Measurements from ENCODE around the gene SCUBE3. TPM values are rescaled to one million over a fixed set of nuclear protein-coding genes. Genes with fewer than 3 reads are reported as not detected.

The SCUBE3 gene
- total and polyA plus RNA-seq, 3 experiments from 2014 or later: 0.07 to 0.18 (median 0.07) TPM

- CTCF ChIA-PET: interaction anchor here (0.8 to 1.7 kb wide), 8 partner anchors 18 to 365 kb away, joined by 3 to 13 read pairs (median 3); no protein-coding TSS in a partner anchor
- peak within 1 kb of the TSS; percentile 93 to 99 (median 99) for H3K27ac Mint-ChIP-seq
- peak within 1 kb of the TSS; percentile 97 for H3K4me3 ChIP-seq (ENCODE audit: low read length)
Measured at GRCh38 chr6:35259194-35259947, 45.6 kb downstream of the SCUBE3 start, which contains the start of gene ZNF76. Gene ZNF76 (plus strand): TSS chr6:35259735. CDS start chr6:35281152, 21,417 bp downstream.

GRCh38 chr6:35259948-35260590 is 46.3 kb downstream of the SCUBE3 start:
- peaks cover 48% of the 10 kb centered on the region for H3K4me1 ChIP-seq (ENCODE audit: insufficient read depth, low read length)
- Mint-ChIP-seq H3K27me3 (peaks cover 0 to 3% of the 10 kb centered on the region in 2 donors), H3K9me3 (no peaks in the 10 kb centered on the region), H3K4me3 (peak overlapping the region; percentile 87 to 96 (median 90)), H3K36me3 (peaks cover 0 to 12% (median 2%) of the 10 kb centered on the region in 3 donors), H3K27ac (peak overlapping the region; percentile 85 to 99 (median 98)), H3K4me1 (peaks cover 52 to 69% (median 67%) of the 10 kb centered on the region in 3 donors)
- no peaks in the 10 kb centered on the region for H3K36me3 ChIP-seq (ENCODE audit: insufficient read depth, low read length)
- DNase-seq: peak; percentile 75 to 90 (median 79)
- H3K9me3 ChIP-seq (ENCODE audit: low read length): no peaks in the 10 kb centered on the region
- peak overlapping the region; percentile 97 for H3K4me3 ChIP-seq (ENCODE audit: low read length)
- ChIA-PET POLR2A (interaction anchor here (1.2 kb wide), 1 partner anchor 43 kb away, joined by 4 read pairs; no protein-coding TSS in a partner anchor), CTCF (interaction anchor here (1.0 to 1.7 kb wide), 3 partner anchors 19 to 68 kb away, joined by 3 to 13 read pairs (median 4); no protein-coding TSS in a partner anchor)
- H3K27ac ChIP-seq (ENCODE audit: low read depth, low read length): peak overlapping the region; percentile 94
- no peaks in the 10 kb centered on the region for H3K27me3 ChIP-seq (ENCODE audit: insufficient read depth, low read length, poor library complexity, severe bottlenecking)

More at GRCh38 chr6:35259194-35259947, 45.6 kb downstream of the SCUBE3 start, which contains the start of gene ZNF76:
- peaks cover 44% of the 10 kb centered on the region for H3K4me1 ChIP-seq (ENCODE audit: insufficient read depth, low read length)
- Mint-ChIP-seq H3K27me3 (peaks cover 0 to 3% of the 10 kb centered on the region in 2 donors), H3K4me1 (peaks cover 49 to 62% (median 61%) of the 10 kb centered on the region in 3 donors), H3K9me3 (no peaks in the 10 kb centered on the region), H3K4me3 (peak within 1 kb of the TSS; percentile 89 to 99 (median 96)), H3K36me3 (peaks cover 0 to 12% (median 2%) of the 10 kb centered on the region in 3 donors)
- no peaks in the 10 kb centered on the region for H3K9me3 ChIP-seq (ENCODE audit: low read length)
- DNase-seq: peak; percentile 92 to 94 (median 93)
- H3K27ac ChIP-seq (ENCODE audit: low read depth, low read length): peak within 1 kb of the TSS; percentile 94
- H3K36me3 ChIP-seq (ENCODE audit: insufficient read depth, low read length): no peaks in the 10 kb centered on the region
- POLR2A ChIA-PET: interaction anchor here (0.5 to 1.2 kb wide), 4 partner anchors 44 to 1040 kb away, joined by 3 to 5 read pairs (median 4); partner anchors contain the start of genes HMGA1 and TAF11
- H3K27me3 ChIP-seq (ENCODE audit: insufficient read depth, low read length, poor library complexity, severe bottlenecking): no peaks in the 10 kb centered on the region

- peak overlapping the region; percentile 97 for H3K4me3 ChIP-seq (ENCODE audit: low read length)
- H3K27ac ChIP-seq (ENCODE audit: low read depth, low read length): peak overlapping the region; percentile 94
- H3K27ac Mint-ChIP-seq: peak overlapping the region; percentile 85 to 99 (median 98)
- peaks cover 0 to 3% of the 10 kb centered on the region in 2 donors for H3K27me3 Mint-ChIP-seq
- peaks cover 57 to 76% (median 72%) of the 10 kb centered on the region in 3 donors for H3K4me1 Mint-ChIP-seq
- peak overlapping the region; percentile 87 to 96 (median 90) for H3K4me3 Mint-ChIP-seq
- no peaks in the 10 kb centered on the region for H3K9me3 ChIP-seq (ENCODE audit: low read length)
- ChIA-PET POLR2A (no interaction called here), CTCF (interaction anchor here (1.0 kb wide), 1 partner anchor 189 kb away, joined by 3 read pairs; no protein-coding TSS in a partner anchor)
- H3K36me3 ChIP-seq (ENCODE audit: insufficient read depth, low read length): no peaks in the 10 kb centered on the region
- H3K9me3 Mint-ChIP-seq: no peaks in the 10 kb centered on the region
- H3K4me1 ChIP-seq (ENCODE audit: insufficient read depth, low read length): peaks cover 48% of the 10 kb centered on the region
- H3K36me3 Mint-ChIP-seq: peaks cover 0 to 16% (median 2%) of the 10 kb centered on the region in 3 donors
- H3K27me3 ChIP-seq (ENCODE audit: insufficient read depth, low read length, poor library complexity, severe bottlenecking): no peaks in the 10 kb centered on the region
- no peak for DNase-seq
Measured at GRCh38 chr6:35260591-35261570, 47.1 kb downstream of the SCUBE3 start.

- Histone ChIP-seq H3K27ac (ENCODE audit: low read depth, low read length) (no peak overlapping the region), H3K4me3 (ENCODE audit: low read length) (no peak overlapping the region), H3K9me3 (ENCODE audit: low read length) (no peaks in the 10 kb centered on the region), H3K27me3 (ENCODE audit: insufficient read depth, low read length, poor library complexity, severe bottlenecking) (no peaks in the 10 kb centered on the region), H3K4me1 (ENCODE audit: insufficient read depth, low read length) (peaks cover 48% of the 10 kb centered on the region), H3K36me3 (ENCODE audit: insufficient read depth, low read length) (no peaks in the 10 kb centered on the region)
- H3K27ac Mint-ChIP-seq: peak overlapping the region in 7 of 8 donors; percentile 21 to 98 (median 64)
- POLR2A ChIA-PET: no interaction called here
- H3K36me3 Mint-ChIP-seq: peaks cover 0 to 22% (median 2%) of the 10 kb centered on the region in 3 donors
- H3K27me3 Mint-ChIP-seq: peaks cover 0 to 3% of the 10 kb centered on the region in 2 donors
- no peaks in the 10 kb centered on the region for H3K9me3 Mint-ChIP-seq
- peaks cover 56 to 77% (median 76%) of the 10 kb centered on the region in 3 donors for H3K4me1 Mint-ChIP-seq
- no peak for DNase-seq
- CTCF ChIA-PET: no interaction called here
- H3K4me3 Mint-ChIP-seq: peak overlapping the region in 2 of 7 donors; percentile 29 to 70
Measured at GRCh38 chr6:35262596-35262995, 48.8 kb downstream of the SCUBE3 start.

GRCh38 chr6:35264550-35265274 is 51.0 kb downstream of the SCUBE3 start:
- Histone ChIP-seq H3K36me3 (ENCODE audit: insufficient read depth, low read length) (no peaks in the 10 kb centered on the region), H3K27ac (ENCODE audit: low read depth, low read length) (no peak overlapping the region), H3K4me1 (ENCODE audit: insufficient read depth, low read length) (peaks cover 39% of the 10 kb centered on the region), H3K9me3 (ENCODE audit: low read length) (no peaks in the 10 kb centered on the region), H3K27me3 (ENCODE audit: insufficient read depth, low read length, poor library complexity, severe bottlenecking) (no peaks in the 10 kb centered on the region), H3K4me3 (ENCODE audit: low read length) (no peak overlapping the region)
- H3K36me3 Mint-ChIP-seq: peaks cover 0 to 21% (median 2%) of the 10 kb centered on the region in 3 donors
- no peaks in the 10 kb centered on the region for H3K27me3 Mint-ChIP-seq
- peaks cover 52 to 76% (median 73%) of the 10 kb centered on the region in 3 donors for H3K4me1 Mint-ChIP-seq
- H3K9me3 Mint-ChIP-seq: no peaks in the 10 kb centered on the region
- H3K27ac Mint-ChIP-seq: peak overlapping the region in 6 of 8 donors; percentile 28 to 93 (median 75)
- ChIA-PET CTCF (interaction anchor here (1.4 to 2.2 kb wide), 2 partner anchors 19 to 25 kb away, joined by 4 to 5 read pairs; no protein-coding TSS in a partner anchor), POLR2A (no interaction called here)
- no peak for DNase-seq
- H3K4me3 Mint-ChIP-seq: no peak overlapping the region

GRCh38 chr6:35265523-35265922 is 51.8 kb downstream of the SCUBE3 start:
- H3K27me3 Mint-ChIP-seq: no peaks in the 10 kb centered on the region
- peak overlapping the region in 3 of 8 donors; percentile 49 to 64 (median 52) for H3K27ac Mint-ChIP-seq
- peaks cover 46 to 71% (median 66%) of the 10 kb centered on the region in 3 donors for H3K4me1 Mint-ChIP-seq
- Histone ChIP-seq H3K27me3 (ENCODE audit: insufficient read depth, low read length, poor library complexity, severe bottlenecking) (no peaks in the 10 kb centered on the region), H3K36me3 (ENCODE audit: insufficient read depth, low read length) (no peaks in the 10 kb centered on the region), H3K4me1 (ENCODE audit: insufficient read depth, low read length) (peaks cover 32% of the 10 kb centered on the region), H3K4me3 (ENCODE audit: low read length) (no peak overlapping the region), H3K27ac (ENCODE audit: low read depth, low read length) (no peak overlapping the region), H3K9me3 (ENCODE audit: low read length) (no peaks in the 10 kb centered on the region)
- POLR2A ChIA-PET: no interaction called here
- H3K36me3 Mint-ChIP-seq: peaks cover 0 to 22% (median 2%) of the 10 kb centered on the region in 3 donors
- DNase-seq: no peak
- H3K9me3 Mint-ChIP-seq: no peaks in the 10 kb centered on the region
- CTCF ChIA-PET: interaction anchor here (0.7 to 2.2 kb wide), 3 partner anchors 20 to 204 kb away, joined by 3 to 5 read pairs (median 4); no protein-coding TSS in a partner anchor
- no peak overlapping the region for H3K4me3 Mint-ChIP-seq

Measured in CD8-positive, alpha-beta memory T cell (primary cell).